CD8-positive, alpha-beta memory T cell (primary cell): ENCODE data around the gene USP40. TPM values are rescaled to one million over a fixed set of nuclear protein-coding genes. Genes with fewer than 3 reads are reported as not detected.

Experiments
- CTCF ChIA-PET: fragments of 350-600 bp; sonication (Branson Sonifier 250); formaldehyde crosslinking; loops from one replicate; lab custom pipeline; 2021; ENCODE audit warnings: antibody characterized with exemption; lab: Charles Lee
- POLR2A ChIA-PET: fragments of 350-600 bp; sonication (Branson Sonifier 250); formaldehyde crosslinking; loops from one replicate; lab custom pipeline; 2021; ENCODE audit warnings: antibody characterized with exemption; lab: Charles Lee
- DNase-seq, 5 donors: peaks; one replicate each; pipeline versions ENCODE4 v3.0.0 to v3.0.0-alpha.2; 2020 to 2022; ENCODE audit warnings: mixed read lengths in 1 of 5
- H3K27ac ChIP-seq: one replicate; pipeline ENCODE4 v1.7.0; 2013; ENCODE audit warnings: low read depth, mild to moderate bottlenecking, low read length, moderate library complexity
- H3K27me3 ChIP-seq: 2 replicates; pipeline ENCODE4 v1.7.0; 2013; ENCODE audit warnings: low read length, mild to moderate bottlenecking; ENCODE audit not compliant: insufficient read depth, poor library complexity, severe bottlenecking
- H3K36me3 ChIP-seq: 2 replicates; pipeline ENCODE4 v1.7.0; 2013; ENCODE audit warnings: mild to moderate bottlenecking, low read length, moderate library complexity; ENCODE audit not compliant: insufficient read depth
- H3K4me1 ChIP-seq: 2 replicates; pipeline ENCODE4 v1.7.0; 2013; ENCODE audit warnings: mild to moderate bottlenecking, low read length, moderate library complexity; ENCODE audit not compliant: insufficient read depth
- H3K4me3 ChIP-seq: 2 replicates; pipeline ENCODE4 v1.7.0; 2013; ENCODE audit warnings: mild to moderate bottlenecking, low read length
- H3K9me3 ChIP-seq: 2 replicates; pipeline ENCODE4 v1.7.0; 2013; ENCODE audit warnings: mild to moderate bottlenecking, low read length
- H3K27ac Mint-ChIP-seq, 8 donors: one replicate each; pipeline ENCODE4 v1.8.0; 2020 to 2021; ENCODE audit warnings: mixed read lengths in 8 of 8, mild to moderate bottlenecking in 6 of 8, inconsistent platforms in 3 of 8, moderate library complexity in 3 of 8
- H3K27me3 Mint-ChIP-seq, 2 donors: one replicate each; pipeline ENCODE4 v1.8.0; 2020 to 2021; ENCODE audit warnings: mixed read lengths in 2 of 2, mild to moderate bottlenecking in 1 of 2, moderate library complexity in 1 of 2
- H3K36me3 Mint-ChIP-seq, 3 donors: one replicate each; pipeline ENCODE4 v1.8.0; 2020 to 2021; ENCODE audit warnings: mixed read lengths in 3 of 3, inconsistent platforms in 1 of 3, mild to moderate bottlenecking in 1 of 3
- H3K4me1 Mint-ChIP-seq, 3 donors: one replicate each; pipeline ENCODE4 v1.8.0; 2020 to 2021; ENCODE audit warnings: mixed read lengths in 3 of 3, inconsistent platforms in 1 of 3, mild to moderate bottlenecking in 1 of 3
- H3K4me3 Mint-ChIP-seq, 7 donors: one replicate each; pipeline ENCODE4 v1.8.0; 2020 to 2021; ENCODE audit warnings: mixed read lengths in 7 of 7, mild to moderate bottlenecking in 6 of 7, moderate library complexity in 4 of 7, inconsistent platforms in 2 of 7
- H3K9me3 Mint-ChIP-seq, 5 donors: one replicate each; pipeline ENCODE4 v1.8.0; 2020 to 2022; ENCODE audit warnings: mixed read lengths in 5 of 5, mild to moderate bottlenecking in 3 of 5, moderate library complexity in 2 of 5, inconsistent platforms in 1 of 5
- polyA plus RNA-seq: library from polyadenylated mRNA; unstranded; fragments of 300-500 nt; fragmentation: Illumina TruSeq; gene quantifications from one replicate; pipeline ENCODE4 v1.2.3, GENCODE V29; 2021
- total RNA-seq, 2 experiments: library from RNA; stranded (reverse); gene quantifications; one replicate each; pipeline ENCODE4 v1.2.3, GENCODE V29; 2021

USP40 gene
- 10 to 100 TPM; 13.3 to 14.8 TPM for total RNA-seq
- polyA plus RNA-seq, result 5.4 TPM

- peak; percentile 22 to 60 (median 37) for DNase-seq
- peaks cover 8 to 11% (median 10%) of the 10 kb centered on the region in 3 donors for H3K4me1 Mint-ChIP-seq
- H3K4me3 Mint-ChIP-seq, result peak within 1 kb of the TSS; percentile 93 to 98 (median 95)
- Histone ChIP-seq H3K9me3 (no peaks in the 10 kb centered on the region), H3K4me3 (peak within 1 kb of the TSS; percentile 91), H3K36me3 (no peaks in the 10 kb centered on the region), H3K27ac (peak within 1 kb of the TSS; percentile 85), H3K4me1 (peaks cover 9% of the 10 kb centered on the region), H3K27me3 (no peaks in the 10 kb centered on the region)
- peaks cover 0 to 11% of the 10 kb centered on the region in 2 donors for H3K27me3 Mint-ChIP-seq
- ChIA-PET CTCF (interaction anchor here (0.7 kb wide), 1 partner anchor 122 kb away, joined by 4 read pairs; no protein-coding TSS in a partner anchor), POLR2A (no interaction called here)
- H3K36me3 Mint-ChIP-seq, result peaks cover 1 to 8% (median 3%) of the 10 kb centered on the region in 3 donors
- H3K27ac Mint-ChIP-seq, result peak within 1 kb of the TSS; percentile 77 to 98 (median 94)
- H3K9me3 Mint-ChIP-seq, result no peaks in the 10 kb centered on the region
These were observed at the start of gene USP40 for GRCh38 chr2:233566141-233566956. Gene USP40 (minus strand): TSS chr2:233566782. CDS start chr2:233565554, 1,228 bp downstream.

- no peaks in the 10 kb centered on the region for H3K4me1 ChIP-seq
- Mint-ChIP-seq H3K27me3 (peaks cover 17 to 36% of the 10 kb centered on the region in 2 donors), H3K36me3 (peaks cover 0 to 4% (median 0%) of the 10 kb centered on the region in 3 donors), H3K27ac (no peak overlapping the region), H3K4me1 (no peaks in the 10 kb centered on the region), H3K9me3 (peaks cover 12 to 45% (median 32%) of the 10 kb centered on the region in 5 donors), H3K4me3 (no peak overlapping the region)
- ChIA-PET CTCF (no interaction called here), POLR2A (no interaction called here)
- H3K4me3 ChIP-seq, result no peak overlapping the region
- H3K27me3 ChIP-seq, result no peaks in the 10 kb centered on the region
- no peak for DNase-seq
- no peaks in the 10 kb centered on the region for H3K9me3 ChIP-seq
- H3K27ac ChIP-seq, result no peak overlapping the region
- H3K36me3 ChIP-seq, result no peaks in the 10 kb centered on the region
These were observed 44.7 kb upstream of the USP40 start for GRCh38 chr2:233611284-233611683.

- Histone ChIP-seq H3K4me1 (no peaks in the 10 kb centered on the region), H3K9me3 (no peaks in the 10 kb centered on the region), H3K27ac (no peak overlapping the region), H3K27me3 (no peaks in the 10 kb centered on the region), H3K36me3 (no peaks in the 10 kb centered on the region), H3K4me3 (no peak overlapping the region)
- CTCF ChIA-PET, result no interaction called here
- Mint-ChIP-seq H3K27me3 (peaks cover 6 to 40% of the 10 kb centered on the region in 2 donors), H3K36me3 (peaks cover 0 to 11% (median 2%) of the 10 kb centered on the region in 3 donors), H3K4me3 (no peak overlapping the region), H3K4me1 (no peaks in the 10 kb centered on the region), H3K9me3 (peaks cover 0 to 6% (median 4%) of the 10 kb centered on the region in 5 donors), H3K27ac (no peak overlapping the region)
- DNase-seq, result no peak
- POLR2A ChIA-PET, result no interaction called here
These were observed 39.1 kb upstream of the USP40 start for GRCh38 chr2:233605680-233606079.

GRCh38 chr2:233604826-233605225 lies 38.2 kb upstream of the USP40 start:
- H3K4me1 ChIP-seq, result no peaks in the 10 kb centered on the region
- POLR2A ChIA-PET, result no interaction called here
- H3K4me1 Mint-ChIP-seq, result no peaks in the 10 kb centered on the region
- H3K4me3 Mint-ChIP-seq, result no peak overlapping the region
- H3K27me3 Mint-ChIP-seq, result peaks cover 15 to 44% of the 10 kb centered on the region in 2 donors
- H3K9me3 ChIP-seq, result no peaks in the 10 kb centered on the region
- H3K27ac Mint-ChIP-seq, result no peak overlapping the region
- H3K36me3 ChIP-seq, result no peaks in the 10 kb centered on the region
- peaks cover 0 to 2% (median 0%) of the 10 kb centered on the region in 5 donors for H3K9me3 Mint-ChIP-seq
- CTCF ChIA-PET, result no interaction called here
- H3K36me3 Mint-ChIP-seq, result peaks cover 0 to 7% (median 2%) of the 10 kb centered on the region in 3 donors
- H3K27me3 ChIP-seq, result no peaks in the 10 kb centered on the region
- no peak overlapping the region for H3K27ac ChIP-seq
- DNase-seq, result no peak
- no peak overlapping the region for H3K4me3 ChIP-seq

GRCh38 chr2:233603520-233603919 lies 36.9 kb upstream of the USP40 start:
- H3K9me3 Mint-ChIP-seq, result no peaks in the 10 kb centered on the region
- no peaks in the 10 kb centered on the region for H3K4me1 Mint-ChIP-seq
- no peak overlapping the region for H3K27ac Mint-ChIP-seq
- Histone ChIP-seq H3K9me3 (no peaks in the 10 kb centered on the region), H3K4me1 (no peaks in the 10 kb centered on the region), H3K4me3 (no peak overlapping the region), H3K27me3 (no peaks in the 10 kb centered on the region), H3K27ac (no peak overlapping the region), H3K36me3 (no peaks in the 10 kb centered on the region)
- POLR2A ChIA-PET, result no interaction called here
- H3K4me3 Mint-ChIP-seq, result no peak overlapping the region
- CTCF ChIA-PET, result no interaction called here
- peaks cover 17 to 48% of the 10 kb centered on the region in 2 donors for H3K27me3 Mint-ChIP-seq
- H3K36me3 Mint-ChIP-seq, result peaks cover 0 to 7% (median 2%) of the 10 kb centered on the region in 3 donors
- DNase-seq, result no peak

GRCh38 chr2:233602076-233602475 lies 35.5 kb upstream of the USP40 start:
- Histone ChIP-seq H3K9me3 (no peaks in the 10 kb centered on the region), H3K36me3 (no peaks in the 10 kb centered on the region), H3K27me3 (no peaks in the 10 kb centered on the region), H3K27ac (no peak overlapping the region), H3K4me1 (no peaks in the 10 kb centered on the region), H3K4me3 (no peak overlapping the region)
- ChIA-PET POLR2A (no interaction called here), CTCF (no interaction called here)
- H3K36me3 Mint-ChIP-seq, result peaks cover 0 to 7% (median 2%) of the 10 kb centered on the region in 3 donors
- DNase-seq, result no peak
- peaks cover 17 to 48% of the 10 kb centered on the region in 2 donors for H3K27me3 Mint-ChIP-seq
- H3K4me1 Mint-ChIP-seq, result no peaks in the 10 kb centered on the region
- no peak overlapping the region for H3K27ac Mint-ChIP-seq
- no peaks in the 10 kb centered on the region for H3K9me3 Mint-ChIP-seq
- H3K4me3 Mint-ChIP-seq, result peak overlapping the region in 1 of 7 donors; percentile 18

- H3K36me3 ChIP-seq, result no peaks in the 10 kb centered on the region
- peak overlapping the region in 1 of 8 donors; percentile 47 for H3K27ac Mint-ChIP-seq
- H3K4me3 ChIP-seq, result no peak overlapping the region
- ChIA-PET POLR2A (no interaction called here), CTCF (no interaction called here)
- H3K9me3 Mint-ChIP-seq, result no peaks in the 10 kb centered on the region
- DNase-seq, result no peak
- H3K4me3 Mint-ChIP-seq, result no peak overlapping the region
- no peaks in the 10 kb centered on the region for H3K4me1 Mint-ChIP-seq
- H3K9me3 ChIP-seq, result no peaks in the 10 kb centered on the region
- no peaks in the 10 kb centered on the region for H3K4me1 ChIP-seq
- peaks cover 0 to 7% (median 2%) of the 10 kb centered on the region in 3 donors for H3K36me3 Mint-ChIP-seq
- H3K27ac ChIP-seq, result no peak overlapping the region
- no peaks in the 10 kb centered on the region for H3K27me3 ChIP-seq
- H3K27me3 Mint-ChIP-seq, result peaks cover 20 to 52% of the 10 kb centered on the region in 2 donors
These were observed 33.8 kb upstream of the USP40 start for GRCh38 chr2:233600386-233600785.

GRCh38 chr2:233598952-233599351 lies 32.4 kb upstream of the USP40 start:
- Mint-ChIP-seq H3K9me3 (no peaks in the 10 kb centered on the region), H3K27me3 (peaks cover 20 to 48% of the 10 kb centered on the region in 2 donors), H3K4me1 (no peaks in the 10 kb centered on the region), H3K4me3 (no peak overlapping the region), H3K27ac (no peak overlapping the region), H3K36me3 (peaks cover 0 to 7% (median 2%) of the 10 kb centered on the region in 3 donors)
- Histone ChIP-seq H3K9me3 (no peaks in the 10 kb centered on the region), H3K27ac (no peak overlapping the region), H3K4me1 (no peaks in the 10 kb centered on the region), H3K36me3 (no peaks in the 10 kb centered on the region), H3K4me3 (no peak overlapping the region), H3K27me3 (no peaks in the 10 kb centered on the region)
- DNase-seq, result no peak
- ChIA-PET CTCF (no interaction called here), POLR2A (no interaction called here)
